ENCODE measurements around the gene CDHR4.
"Not testable (repeated sequence)": the region's sequence is repeated elsewhere in the genome, so short reads cannot be mapped to it uniquely, and the experiment has no call there.

The CDHR4 gene

GRCh38 chr3:49799761-49800160 lies at the start of gene CDHR4:
TSS of gene CDHR4 (minus strand) at chr3:49799873. CDS start at chr3:49799812, 61 bp downstream.
- no peak for DNase-seq

- no peak for DNase-seq
Observed at GRCh38 chr3:49845694-49846093, 46.0 kb upstream of the CDHR4 start.

GRCh38 chr3:49844464-49845183 lies 45.0 kb upstream of the CDHR4 start:
- no peak for DNase-seq

- DNase-seq = no peak
Observed at GRCh38 chr3:49842843-49843517, 43.3 kb upstream of the CDHR4 start.

GRCh38 chr3:49841806-49842205 lies 42.1 kb upstream of the CDHR4 start:
- DNase-seq = no peak

GRCh38 chr3:49841126-49841696 lies 41.5 kb upstream of the CDHR4 start:
- no peak for DNase-seq

GRCh38 chr3:49840388-49840787 lies 40.7 kb upstream of the CDHR4 start:
- DNase-seq = no peak

GRCh38 chr3:49839193-49839809 lies 39.6 kb upstream of the CDHR4 start:
- no peak for DNase-seq

GRCh38 chr3:49831341-49831740 lies 31.7 kb upstream of the CDHR4 start:
- DNase-seq = no peak

GRCh38 chr3:49826016-49826415 lies 26.3 kb upstream of the CDHR4 start:
- DNase-seq = no peak

- DNase-seq = not testable (repeated sequence)
Observed at GRCh38 chr3:49823131-49823530, 23.5 kb upstream of the CDHR4 start.

- DNase-seq = no peak
Observed at GRCh38 chr3:49813497-49814174, 14.0 kb upstream of the CDHR4 start, which contains the start of gene UBA7. TSS of gene UBA7 (minus strand) at chr3:49813953. CDS start at chr3:49813787, 166 bp downstream.

- DNase-seq = no peak
Observed at GRCh38 chr3:49812916-49813496, 13.3 kb upstream of the CDHR4 start.

- DNase-seq = no peak
Observed at GRCh38 chr3:49807431-49808114, 7.9 kb upstream of the CDHR4 start.

- DNase-seq = no peak
Observed at GRCh38 chr3:49806850-49807249, 7.2 kb upstream of the CDHR4 start.

- no peak for DNase-seq
Observed at GRCh38 chr3:49805897-49806701, 6.4 kb upstream of the CDHR4 start.

- DNase-seq = no peak
Observed at GRCh38 chr3:49805367-49805782, 5.7 kb upstream of the CDHR4 start.

GRCh38 chr3:49804141-49805041 lies 4.7 kb upstream of the CDHR4 start:
- DNase-seq = no peak

GRCh38 chr3:49803465-49804140 lies 3.9 kb upstream of the CDHR4 start:
- no peak for DNase-seq
